ENCODE measurements around the gene TRIM8. TPM values are rescaled to one million over a fixed set of nuclear protein-coding genes. Genes with fewer than 3 reads are reported as not detected.

Gene TRIM8
- total RNA-seq, 1 experiment from 2014 or later, result 37.0 TPM

DNA sequence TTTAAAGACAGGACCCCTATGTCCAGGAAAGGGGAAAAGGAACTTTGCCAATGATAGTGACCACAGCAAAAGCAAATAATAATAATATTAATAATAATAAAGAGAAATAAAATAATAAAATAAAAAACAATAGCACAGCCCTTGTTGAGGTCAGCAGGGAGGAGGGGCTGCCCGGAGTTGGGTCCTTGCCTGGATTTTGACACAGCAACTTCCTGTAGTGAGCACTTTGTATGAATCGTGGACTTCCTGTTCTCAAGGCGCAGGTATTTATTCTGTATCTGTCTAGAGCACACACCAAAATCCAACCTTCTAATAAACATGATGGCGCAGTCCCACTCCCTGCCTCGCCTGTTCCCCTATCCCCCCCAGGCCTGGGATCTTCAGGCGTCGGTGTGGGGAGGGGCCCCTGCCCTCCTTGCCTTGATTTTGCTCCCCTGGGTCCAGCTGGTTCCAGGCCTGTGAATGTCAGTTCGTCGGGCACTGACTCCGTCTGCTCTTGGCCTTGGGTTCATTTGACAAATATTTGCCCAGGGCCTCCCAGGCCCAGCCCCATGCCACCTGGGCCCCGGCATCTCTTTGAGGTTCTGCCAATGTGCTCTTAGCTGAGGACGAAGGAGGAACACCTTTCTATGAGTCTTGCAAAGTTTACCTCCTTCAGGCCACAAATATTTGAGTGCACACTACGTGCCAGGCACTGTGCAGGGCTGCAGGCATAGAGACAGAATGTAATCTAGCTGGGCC lies 13.9 kb downstream of the TRIM8 start:
- Mint-ChIP-seq H3K9me3 (no peaks in the 10 kb centered on the region), H3K27ac (peak overlapping the region in 1 of 3 experiments; percentile 63; a peak in 2 of 7 replicates), H3K36me3 (ENCODE audit: insufficient read depth in 1 of 3, low read depth in 3 of 3) (peaks cover 19 to 50% (median 45%) of the 10 kb centered on the region in 3 experiments), H3K27me3 (ENCODE audit: low read depth) (no peaks in the 10 kb centered on the region), H3K4me1 (peaks cover 6 to 25% of the 10 kb centered on the region in 2 experiments), H3K4me3 (no peak overlapping the region)
- no peak overlapping the region for H3K23ac ChIP-seq (ENCODE audit: insufficient read length, low read depth, low read length)
- H3K9me3 ChIP-seq (ENCODE audit: control insufficient read depth, low read depth, low read length), result no peaks in the 10 kb centered on the region
- no peak overlapping the region for H3K27ac ChIP-seq (ENCODE audit: insufficient read length, low read depth, low read length)
- H2BK12ac ChIP-seq (ENCODE audit: insufficient read length, low read depth, low read length), result no peak overlapping the region
- H3K9ac ChIP-seq (ENCODE audit: extremely low read depth, insufficient read length, low read length), result no peak overlapping the region
- H4K91ac ChIP-seq (ENCODE audit: insufficient read length, low read depth, low read length), result no peak overlapping the region
- no peak overlapping the region for H3K14ac ChIP-seq (ENCODE audit: insufficient read depth, low read length)
- whole genome bisulfite sequencing (ENCODE audit: extremely low coverage, insufficient read length, low lambda C conversion rate), result no CpG with 5 or more reads among the region's 13 CpGs
- no peak overlapping the region for H2BK20ac ChIP-seq (ENCODE audit: low read depth, low read length, poor library complexity, severe bottlenecking)
- no peak overlapping the region for H4K8ac ChIP-seq (replicated peaks; ENCODE audit: insufficient read length, low read depth, low read length)
- H2BK5ac ChIP-seq (ENCODE audit: insufficient read length, low read length), result no peak overlapping the region
- no peak overlapping the region for H4K5ac ChIP-seq (ENCODE audit: insufficient read length, low read depth, low read length)
- H3K4ac ChIP-seq (ENCODE audit: low read depth, low read length), result no peak overlapping the region
- no peak overlapping the region for H3K4me2 ChIP-seq (ENCODE audit: insufficient read depth, insufficient read length, low read length)
- no peak overlapping the region for H2AK5ac ChIP-seq (ENCODE audit: insufficient read length, low read length)
- no peak overlapping the region for H3K18ac ChIP-seq (ENCODE audit: insufficient read length, low read depth, low read length)
- H3K23me2 ChIP-seq (ENCODE audit: insufficient read length, low read depth, low read length, poor library complexity, severe bottlenecking), result no peaks in the 10 kb centered on the region
- no peak overlapping the region for H2AFZ ChIP-seq (ENCODE audit: low read length)
- no peaks in the 10 kb centered on the region for H4K20me1 ChIP-seq (ENCODE audit: control insufficient read depth, insufficient read depth, insufficient read length)
- H3K56ac ChIP-seq (ENCODE audit: insufficient read length, low read depth, low read length), result no peak overlapping the region
- no peak for DNase-seq
- no peaks in the 10 kb centered on the region for H3K79me2 ChIP-seq (ENCODE audit: insufficient read depth, low read length)
- H3K27me3 ChIP-seq (ENCODE audit: insufficient read depth, low read length), result no peaks in the 10 kb centered on the region
- H3K4me1 ChIP-seq (ENCODE audit: insufficient read depth, low read length), result no peaks in the 10 kb centered on the region; the same call in 1 of the 2 replicates
- TF ChIP-seq CTCF (conservative IDR thresholded peaks at IDR 0.05), result no peak
- no peak overlapping the region for H3T11ph ChIP-seq (ENCODE audit: low read length)
- H2BK15ac ChIP-seq (ENCODE audit: low read depth, low read length), result no peak overlapping the region
- H3K79me1 ChIP-seq (ENCODE audit: insufficient read depth, low read depth, low read length, poor library complexity, severe bottlenecking), result no peaks in the 10 kb centered on the region
- H2BK120ac ChIP-seq (ENCODE audit: low read depth, low read length, poor library complexity, severe bottlenecking), result no peak overlapping the region

All from H9 (cell line).